GM19467 (cell line): ENCODE measurements around the gene PCDHA10.
"Not testable (repeated sequence)": the region's sequence is repeated elsewhere in the genome, so short reads cannot be mapped to it uniquely, and the experiment has no call there.

ENCODE experiments used
- ATAC-seq: cut with Tn5 transposase; IDR thresholded peaks from one replicate; pipeline ENCODE4 v1.9.1; 2021; ENCODE audit warnings: mild to moderate bottlenecking, moderate library complexity; ENCODE audit not compliant: unreplicated experiment

PCDHA10 gene, protein sequence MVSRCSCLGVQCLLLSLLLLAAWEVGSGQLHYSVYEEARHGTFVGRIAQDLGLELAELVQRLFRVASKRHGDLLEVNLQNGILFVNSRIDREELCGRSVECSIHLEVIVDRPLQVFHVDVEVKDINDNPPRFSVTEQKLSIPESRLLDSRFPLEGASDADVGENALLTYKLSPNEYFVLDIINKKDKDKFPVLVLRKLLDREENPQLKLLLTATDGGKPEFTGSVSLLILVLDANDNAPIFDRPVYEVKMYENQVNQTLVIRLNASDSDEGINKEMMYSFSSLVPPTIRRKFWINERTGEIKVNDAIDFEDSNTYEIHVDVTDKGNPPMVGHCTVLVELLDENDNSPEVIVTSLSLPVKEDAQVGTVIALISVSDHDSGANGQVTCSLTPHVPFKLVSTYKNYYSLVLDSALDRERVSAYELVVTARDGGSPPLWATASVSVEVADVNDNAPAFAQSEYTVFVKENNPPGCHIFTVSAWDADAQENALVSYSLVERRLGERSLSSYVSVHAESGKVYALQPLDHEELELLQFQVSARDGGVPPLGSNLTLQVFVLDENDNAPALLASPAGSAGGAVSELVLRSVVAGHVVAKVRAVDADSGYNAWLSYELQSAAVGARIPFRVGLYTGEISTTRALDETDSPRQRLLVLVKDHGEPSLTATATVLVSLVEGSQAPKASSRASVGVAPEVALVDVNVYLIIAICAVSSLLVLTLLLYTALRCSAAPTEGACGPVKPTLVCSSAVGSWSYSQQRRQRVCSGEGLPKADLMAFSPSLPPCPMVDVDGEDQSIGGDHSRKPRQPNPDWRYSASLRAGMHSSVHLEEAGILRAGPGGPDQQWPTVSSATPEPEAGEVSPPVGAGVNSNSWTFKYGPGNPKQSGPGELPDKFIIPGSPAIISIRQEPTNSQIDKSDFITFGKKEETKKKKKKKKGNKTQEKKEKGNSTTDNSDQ

DNA sequence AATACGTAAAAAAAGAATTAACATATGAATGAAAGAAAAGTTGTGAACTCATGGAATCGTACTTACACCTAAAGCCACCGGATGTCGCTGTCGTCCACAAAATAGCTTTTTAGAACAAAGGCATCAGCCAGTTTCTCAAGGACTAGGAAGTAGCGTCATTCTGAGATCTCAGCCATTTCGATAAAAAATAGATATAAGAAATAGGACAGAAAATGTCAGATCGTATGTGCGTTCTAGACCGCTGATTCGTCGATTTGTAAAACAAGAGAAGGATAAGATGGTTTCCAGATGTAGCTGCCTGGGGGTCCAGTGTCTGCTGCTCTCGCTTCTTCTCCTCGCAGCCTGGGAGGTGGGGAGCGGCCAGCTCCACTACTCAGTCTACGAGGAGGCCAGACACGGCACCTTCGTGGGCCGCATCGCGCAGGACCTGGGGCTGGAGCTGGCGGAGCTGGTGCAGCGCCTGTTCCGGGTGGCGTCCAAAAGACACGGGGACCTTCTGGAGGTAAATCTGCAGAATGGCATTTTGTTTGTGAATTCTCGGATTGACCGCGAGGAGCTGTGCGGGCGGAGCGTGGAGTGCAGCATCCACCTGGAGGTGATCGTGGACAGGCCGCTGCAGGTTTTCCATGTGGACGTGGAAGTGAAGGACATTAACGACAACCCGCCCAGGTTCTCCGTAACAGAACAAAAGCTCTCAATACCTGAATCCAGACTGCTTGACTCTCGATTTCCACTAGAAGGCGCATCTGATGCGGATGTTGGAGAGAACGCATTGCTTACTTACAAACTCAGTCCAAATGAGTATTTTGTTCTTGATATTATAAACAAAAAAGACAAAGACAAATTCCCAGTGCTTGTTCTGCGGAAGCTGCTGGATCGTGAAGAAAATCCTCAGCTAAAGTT, at the start of gene PCDHA10:
Gene PCDHA10 (plus strand): TSS at position 126 of the 903 bp plus-strand sequence. CDS start 152 bp downstream, at position 278.
- no peak for ATAC-seq

DNA sequence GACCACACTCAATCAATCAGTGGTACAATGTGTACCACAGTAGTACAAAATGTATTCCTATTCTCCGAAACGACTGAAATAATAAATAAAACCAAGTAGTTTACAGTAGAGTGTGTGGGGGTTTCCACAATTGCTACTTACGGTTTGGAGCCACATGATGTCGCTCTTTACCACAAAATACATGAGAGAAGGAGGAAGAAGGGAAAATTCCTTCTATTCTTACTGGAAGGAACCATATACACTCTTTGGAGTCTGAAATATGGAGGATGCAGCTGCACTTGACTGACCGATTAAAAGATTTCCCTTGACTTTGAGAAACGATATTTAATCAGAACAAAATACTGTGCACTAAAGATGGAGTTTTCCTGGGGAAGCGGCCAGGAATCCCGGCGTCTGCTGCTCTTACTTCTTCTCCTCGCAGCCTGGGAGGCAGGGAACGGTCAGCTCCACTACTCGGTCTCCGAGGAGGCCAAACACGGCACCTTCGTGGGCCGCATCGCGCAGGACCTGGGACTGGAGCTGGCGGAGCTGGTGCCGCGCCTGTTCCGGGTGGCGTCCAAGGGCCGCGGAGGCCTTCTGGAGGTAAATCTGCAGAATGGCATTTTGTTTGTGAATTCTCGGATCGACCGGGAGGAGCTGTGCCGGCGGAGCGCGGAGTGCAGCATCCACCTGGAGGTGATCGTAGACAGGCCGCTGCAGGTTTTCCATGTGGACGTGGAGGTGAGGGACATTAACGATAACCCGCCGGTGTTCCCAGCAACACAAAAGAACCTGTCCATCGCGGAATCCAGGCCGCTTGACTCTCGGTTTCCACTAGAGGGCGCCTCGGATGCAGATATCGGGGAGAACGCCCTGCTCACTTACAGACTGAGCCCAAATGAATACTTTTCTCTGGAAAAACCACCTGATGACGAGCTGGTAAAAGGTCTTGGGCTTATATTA, 48.6 kb upstream of the PCDHA10 start, which contains the start of gene PCDHA4:
Gene PCDHA4 (plus strand): TSS at position 235 of the 942 bp plus-strand sequence.
- ATAC-seq = no peak

DNA sequence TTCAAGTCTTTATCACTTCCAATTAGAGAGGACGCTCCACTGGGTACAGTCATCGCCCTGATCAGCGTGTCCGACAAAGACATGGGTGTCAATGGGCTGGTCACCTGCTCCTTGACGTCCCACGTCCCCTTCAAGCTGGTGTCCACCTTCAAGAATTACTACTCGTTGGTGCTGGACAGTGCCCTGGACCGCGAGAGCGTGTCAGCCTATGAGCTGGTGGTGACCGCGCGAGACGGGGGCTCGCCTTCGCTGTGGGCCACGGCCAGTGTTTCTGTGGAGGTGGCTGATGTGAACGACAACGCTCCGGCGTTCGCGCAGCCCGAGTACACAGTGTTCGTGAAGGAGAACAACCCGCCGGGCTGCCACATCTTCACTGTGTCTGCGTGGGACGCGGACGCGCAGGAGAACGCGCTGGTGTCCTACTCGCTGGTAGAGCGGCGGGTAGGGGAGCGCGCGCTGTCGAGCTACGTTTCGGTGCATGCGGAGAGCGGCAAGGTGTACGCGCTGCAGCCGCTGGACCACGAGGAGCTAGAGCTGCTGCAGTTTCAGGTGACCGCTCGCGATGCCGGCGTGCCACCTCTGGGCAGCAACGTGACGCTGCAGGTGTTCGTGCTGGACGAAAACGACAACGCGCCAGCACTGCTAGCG, 47.3 kb upstream of the PCDHA10 start:
- not testable (repeated sequence) for ATAC-seq

DNA sequence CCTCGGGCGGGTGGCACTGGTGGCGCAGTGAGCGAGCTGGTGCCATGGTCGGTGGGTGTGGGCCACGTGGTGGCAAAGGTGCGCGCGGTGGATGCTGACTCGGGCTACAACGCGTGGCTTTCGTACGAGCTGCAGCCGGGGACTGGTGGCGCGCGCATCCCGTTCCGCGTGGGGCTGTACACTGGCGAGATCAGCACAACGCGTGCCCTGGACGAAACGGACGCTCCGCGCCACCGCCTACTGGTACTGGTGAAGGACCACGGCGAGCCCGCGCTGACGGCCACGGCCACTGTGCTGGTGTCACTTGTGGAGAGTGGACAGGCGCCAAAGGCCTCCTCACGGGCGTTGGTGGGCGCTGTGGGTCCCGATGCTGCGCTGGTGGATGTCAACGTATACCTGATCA, 46.8 kb upstream of the PCDHA10 start:
- no peak for ATAC-seq

DNA sequence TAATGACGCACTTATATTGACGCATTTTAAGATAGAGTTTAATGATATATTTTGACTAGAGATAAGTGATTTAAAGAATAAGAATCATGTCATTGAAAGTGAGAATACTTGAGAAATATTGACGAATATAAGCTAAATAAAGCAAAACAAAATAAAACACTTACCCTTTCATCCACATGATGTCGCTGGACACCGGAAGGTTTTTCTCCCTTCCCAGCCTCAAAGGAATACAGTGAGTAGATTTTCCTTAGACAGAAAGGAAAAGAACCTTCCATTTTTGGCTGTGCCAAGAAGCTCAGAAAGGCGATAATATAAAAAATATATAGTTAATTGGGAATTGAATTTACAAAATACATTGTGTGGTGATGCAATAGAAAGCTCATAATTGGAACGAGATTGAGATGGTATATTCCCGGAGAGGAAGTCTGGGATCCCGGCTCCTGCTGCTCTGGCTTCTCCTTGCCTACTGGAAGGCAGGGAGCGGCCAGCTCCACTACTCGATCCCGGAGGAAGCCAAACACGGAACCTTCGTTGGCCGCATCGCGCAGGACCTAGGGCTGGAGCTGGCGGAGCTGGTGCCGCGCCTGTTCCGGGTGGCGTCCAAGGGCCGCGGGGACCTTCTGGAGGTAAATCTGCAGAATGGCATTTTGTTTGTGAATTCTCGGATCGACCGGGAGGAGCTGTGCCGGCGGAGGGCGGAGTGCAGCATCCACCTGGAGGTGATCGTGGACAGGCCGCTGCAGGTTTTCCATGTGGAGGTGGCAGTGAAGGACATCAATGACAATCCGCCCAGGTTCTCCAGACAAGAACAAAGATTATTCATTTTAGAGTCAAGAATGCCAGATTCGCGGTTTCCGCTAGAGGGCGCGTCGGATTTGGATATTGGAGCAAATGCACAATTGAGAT, 34.1 kb upstream of the PCDHA10 start, which contains the start of gene PCDHA5:
Gene PCDHA5 (plus strand): TSS at position 239 of the 906 bp plus-strand sequence.
- ATAC-seq = no peak

DNA sequence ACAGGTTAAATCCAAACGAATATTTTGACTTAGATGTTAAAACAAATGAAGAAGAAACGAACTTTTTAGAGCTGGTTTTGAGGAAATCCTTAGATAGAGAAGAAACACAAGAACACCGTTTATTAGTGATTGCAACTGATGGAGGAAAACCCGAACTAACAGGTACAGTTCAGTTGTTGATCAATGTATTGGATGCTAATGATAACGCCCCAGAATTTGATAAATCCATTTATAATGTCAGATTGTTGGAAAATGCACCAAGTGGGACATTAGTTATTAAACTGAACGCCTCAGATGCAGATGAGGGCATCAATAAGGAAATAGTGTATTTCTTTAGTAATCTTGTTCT, 33.4 kb upstream of the PCDHA10 start:
- no peak for ATAC-seq

DNA sequence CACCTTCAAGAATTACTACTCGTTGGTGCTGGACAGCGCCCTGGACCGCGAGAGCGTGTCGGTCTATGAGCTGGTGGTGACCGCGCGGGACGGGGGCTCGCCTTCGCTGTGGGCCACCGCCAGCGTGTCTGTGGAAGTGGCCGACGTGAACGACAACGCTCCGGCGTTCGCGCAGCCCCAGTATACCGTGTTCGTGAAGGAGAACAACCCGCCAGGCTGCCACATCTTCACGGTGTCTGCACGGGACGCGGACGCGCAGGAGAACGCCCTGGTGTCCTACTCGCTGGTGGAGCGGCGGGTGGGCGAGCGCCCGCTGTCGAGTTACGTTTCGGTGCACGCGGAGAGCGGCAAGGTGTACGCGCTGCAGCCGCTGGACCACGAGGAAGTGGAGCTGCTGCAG, 32.7 kb upstream of the PCDHA10 start:
- ATAC-seq = not testable (repeated sequence)

DNA sequence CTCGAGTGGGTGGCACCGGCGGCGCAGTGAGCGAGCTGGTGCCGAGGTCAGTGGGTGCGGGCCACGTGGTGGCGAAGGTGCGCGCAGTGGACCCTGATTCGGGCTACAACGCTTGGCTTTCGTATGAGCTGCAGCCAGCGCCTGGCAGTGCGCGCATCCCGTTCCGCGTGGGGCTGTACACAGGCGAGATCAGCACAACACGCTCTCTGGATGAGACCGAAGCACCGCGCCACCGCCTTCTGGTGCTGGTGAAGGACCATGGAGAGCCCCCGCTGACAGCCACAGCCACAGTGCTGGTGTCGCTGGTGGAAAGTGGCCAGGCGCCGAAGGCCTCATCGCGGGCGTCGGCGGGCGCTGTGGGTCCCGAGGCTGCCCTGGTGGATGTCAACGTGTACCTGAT, 32.2 kb upstream of the PCDHA10 start:
- no peak for ATAC-seq

DNA sequence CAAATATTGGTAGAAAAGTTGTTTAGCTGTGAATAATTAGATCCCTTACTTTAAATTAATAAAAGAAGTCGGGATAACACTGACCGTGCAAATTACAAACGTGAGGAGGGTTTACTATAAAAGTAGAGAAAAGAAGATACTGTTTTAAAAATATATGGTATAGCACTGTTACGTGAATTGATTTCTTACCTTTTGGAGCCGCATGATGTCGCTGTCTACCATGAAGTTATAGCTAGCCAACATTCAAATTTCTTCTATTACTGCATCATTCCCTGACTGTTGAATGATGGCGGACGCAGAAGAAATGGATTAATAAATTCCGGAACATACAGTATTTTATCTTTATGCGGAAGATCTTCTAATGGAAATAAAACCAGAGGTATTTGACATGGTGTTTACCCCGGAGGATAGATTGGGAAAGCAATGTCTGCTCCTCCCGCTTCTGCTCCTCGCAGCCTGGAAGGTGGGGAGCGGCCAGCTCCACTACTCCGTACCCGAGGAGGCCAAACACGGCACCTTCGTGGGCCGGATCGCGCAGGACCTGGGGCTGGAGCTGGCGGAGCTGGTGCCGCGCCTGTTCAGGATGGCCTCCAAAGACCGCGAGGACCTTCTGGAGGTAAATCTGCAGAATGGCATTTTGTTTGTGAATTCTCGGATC, 27.9 kb upstream of the PCDHA10 start, which contains the start of gene PCDHA6:
Gene PCDHA6 (plus strand): TSS at position 257 of the 658 bp plus-strand sequence. CDS start 132 bp downstream, at position 389.
- ATAC-seq = no peak

DNA sequence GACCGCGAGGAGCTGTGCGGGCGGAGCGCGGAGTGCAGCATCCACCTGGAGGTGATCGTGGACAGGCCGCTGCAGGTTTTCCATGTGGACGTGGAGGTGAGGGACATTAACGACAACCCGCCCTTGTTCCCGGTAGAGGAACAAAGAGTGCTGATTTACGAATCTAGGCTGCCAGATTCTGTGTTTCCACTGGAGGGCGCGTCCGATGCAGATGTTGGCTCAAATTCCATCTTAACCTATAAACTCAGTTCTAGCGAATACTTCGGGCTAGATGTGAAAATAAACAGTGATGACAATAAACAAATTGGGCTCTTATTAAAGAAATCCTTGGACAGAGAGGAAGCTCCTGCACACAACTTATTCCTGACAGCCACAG, 27.3 kb upstream of the PCDHA10 start:
- ATAC-seq = no peak

DNA sequence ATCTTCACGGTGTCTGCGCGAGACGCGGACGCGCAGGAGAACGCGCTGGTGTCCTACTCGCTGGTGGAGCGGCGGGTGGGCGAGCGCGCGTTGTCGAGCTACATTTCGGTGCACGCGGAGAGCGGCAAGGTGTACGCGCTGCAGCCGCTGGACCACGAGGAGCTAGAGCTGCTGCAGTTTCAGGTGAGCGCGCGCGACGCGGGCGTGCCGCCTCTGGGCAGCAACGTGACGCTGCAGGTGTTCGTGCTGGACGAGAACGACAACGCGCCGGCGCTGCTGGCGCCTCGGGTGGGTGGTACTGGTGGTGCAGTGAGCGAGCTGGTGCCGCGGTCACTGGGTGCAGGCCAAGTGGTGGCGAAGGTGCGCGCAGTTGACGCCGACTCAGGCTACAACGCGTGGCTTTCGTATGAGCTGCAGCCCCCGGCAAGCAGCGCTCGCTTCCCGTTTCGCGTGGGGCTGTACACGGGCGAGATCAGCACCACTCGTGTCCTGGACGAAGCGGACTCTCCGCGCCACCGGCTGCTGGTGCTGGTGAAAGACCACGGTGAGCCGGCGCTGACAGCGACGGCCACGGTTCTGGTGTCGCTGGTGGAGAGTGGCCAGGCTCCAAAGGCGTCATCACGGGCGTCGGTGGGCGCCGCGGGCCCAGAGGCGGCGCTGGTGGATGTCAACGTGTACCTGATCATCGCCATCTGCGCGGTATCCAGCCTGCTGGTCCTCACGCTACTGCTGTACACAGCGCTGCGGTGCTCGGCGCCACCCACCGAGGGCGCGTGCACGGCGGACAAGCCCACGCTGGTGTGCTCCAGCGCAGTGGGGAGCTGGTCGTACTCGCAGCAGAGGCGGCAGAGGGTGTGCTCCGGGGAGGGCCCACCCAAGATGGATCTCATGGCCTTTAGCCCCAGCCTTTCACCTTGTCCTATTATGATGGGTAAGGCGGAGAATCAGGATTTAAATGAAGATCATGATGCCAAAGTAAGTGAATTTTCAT, 25.9 kb upstream of the PCDHA10 start:
- not testable (repeated sequence) for ATAC-seq

DNA sequence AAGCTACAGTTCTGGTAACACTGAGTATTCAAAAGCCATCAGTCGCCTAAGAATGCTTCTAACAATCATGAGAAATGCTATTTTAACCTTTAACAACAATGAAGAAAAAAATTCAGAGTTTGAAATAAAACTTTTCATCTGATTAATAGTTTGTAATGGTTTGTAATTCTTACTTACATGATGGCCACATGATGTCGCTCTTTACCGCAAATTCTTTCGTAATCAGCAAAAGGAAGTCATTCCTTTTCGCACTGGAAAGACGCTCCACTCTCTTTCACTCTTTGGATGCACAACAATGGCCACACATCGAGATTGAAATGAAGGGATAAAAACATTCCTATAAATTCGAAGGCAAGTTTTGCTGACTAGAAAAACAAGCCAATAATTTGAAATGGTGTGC, 21.7 kb upstream of the PCDHA10 start, which contains the start of gene PCDHA7:
Gene PCDHA7 (plus strand): TSS at position 277 of the 400 bp plus-strand sequence. CDS start 115 bp downstream, at position 392.
- ATAC-seq = no peak

DNA sequence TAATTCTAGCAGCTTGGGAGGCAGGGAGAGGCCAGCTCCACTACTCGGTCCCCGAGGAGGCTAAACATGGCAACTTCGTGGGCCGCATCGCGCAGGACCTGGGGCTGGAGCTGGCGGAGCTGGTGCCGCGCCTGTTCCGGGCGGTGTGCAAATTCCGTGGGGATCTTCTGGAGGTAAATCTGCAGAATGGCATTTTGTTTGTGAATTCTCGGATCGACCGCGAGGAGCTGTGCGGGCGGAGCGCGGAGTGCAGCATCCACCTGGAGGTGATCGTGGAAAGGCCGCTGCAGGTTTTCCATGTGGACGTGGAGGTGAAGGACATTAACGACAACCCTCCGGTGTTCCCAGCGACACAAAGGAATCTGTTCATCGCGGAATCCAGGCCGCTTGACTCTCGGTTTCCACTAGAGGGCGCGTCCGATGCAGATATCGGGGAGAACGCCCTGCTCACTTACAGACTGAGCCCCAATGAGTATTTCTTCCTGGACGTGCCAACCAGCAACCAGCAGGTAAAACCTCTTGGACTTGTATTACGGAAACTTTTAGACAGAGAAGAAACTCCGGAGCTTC, 21.2 kb upstream of the PCDHA10 start:
- ATAC-seq = not testable (repeated sequence)

DNA sequence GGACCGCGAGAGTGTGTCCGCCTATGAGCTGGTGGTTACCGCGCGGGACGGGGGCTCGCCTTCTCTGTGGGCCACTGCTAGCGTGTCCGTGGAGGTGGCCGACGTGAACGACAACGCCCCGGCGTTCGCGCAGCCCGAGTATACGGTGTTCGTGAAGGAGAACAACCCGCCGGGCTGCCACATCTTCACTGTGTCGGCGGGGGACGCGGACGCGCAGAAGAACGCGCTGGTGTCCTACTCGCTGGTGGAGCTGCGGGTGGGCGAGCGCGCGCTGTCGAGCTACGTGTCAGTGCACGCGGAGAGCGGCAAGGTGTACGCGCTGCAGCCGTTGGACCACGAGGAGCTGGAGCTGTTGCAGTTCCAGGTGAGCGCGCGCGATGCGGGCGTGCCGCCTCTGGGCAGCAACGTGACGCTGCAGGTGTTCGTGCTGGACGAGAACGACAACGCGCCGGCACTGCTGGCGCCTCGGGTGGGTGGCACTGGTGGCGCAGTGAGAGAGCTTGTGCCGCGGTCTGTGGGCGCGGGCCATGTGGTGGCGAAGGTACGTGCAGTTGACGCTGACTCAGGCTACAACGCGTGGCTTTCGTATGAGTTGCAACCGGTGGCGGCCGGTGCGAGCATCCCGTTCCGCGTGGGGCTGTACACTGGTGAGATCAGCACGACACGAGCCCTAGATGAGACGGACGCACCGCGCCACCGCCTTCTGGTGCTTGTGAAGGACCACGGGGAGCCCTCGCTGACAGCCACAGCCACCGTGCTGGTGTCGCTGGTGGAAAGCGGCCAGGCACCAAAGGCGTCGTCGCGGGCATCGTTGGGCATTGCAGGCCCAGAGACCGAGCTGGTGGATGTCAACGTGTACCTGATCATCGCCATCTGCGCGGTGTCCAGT, 19.8 kb upstream of the PCDHA10 start:
- no peak for ATAC-seq
